ENCODE data around the gene MYL7. TPM values are rescaled to one million over a fixed set of nuclear protein-coding genes. Genes with fewer than 3 reads are reported as not detected.

Gene MYL7
- not detected for total RNA-seq

GRCh38 chr7:44141221-44141850 lies at the start of gene MYL7:
Gene MYL7, minus strand, starts transcription at chr7:44141332. Its CDS starts 27 bp downstream, at chr7:44141305.
- H3K4me3 ChIP-seq = no peak within 1 kb of the TSS
- H3K27ac ChIP-seq = no peak within 1 kb of the TSS
- TF ChIP-seq EP300 (IDR thresholded peaks at IDR 0.05) (no peak), POLR2A (IDR thresholded peaks at IDR 0.05) (no peak), CTCF (IDR thresholded peaks at IDR 0.05) (no peak)
- H3K4me1 ChIP-seq = peaks cover 0 to 18% (median 4%) of the 10 kb centered on the region in 4 donors
- no peaks in the 10 kb centered on the region for H3K27me3 ChIP-seq
- no peaks in the 10 kb centered on the region for H3K9me3 ChIP-seq
- no peaks in the 10 kb centered on the region for H3K36me3 ChIP-seq
- WGBS, 2 donors = 84% methylated on average over 5 to 6 of the region's 6 CpGs
- no peak for DNase-seq (ENCODE audit: low spot score in 2 of 2)

GRCh38 chr7:44189993-44190872 lies 49.1 kb upstream of the MYL7 start:
- no peak for DNase-seq (ENCODE audit: low spot score in 2 of 2)
- Histone ChIP-seq H3K4me3 (no peak overlapping the region), H3K4me1 (no peaks in the 10 kb centered on the region), H3K36me3 (no peaks in the 10 kb centered on the region), H3K9me3 (no peaks in the 10 kb centered on the region), H3K27ac (no peak overlapping the region), H3K27me3 (peaks cover 0 to 22% of the 10 kb centered on the region in 2 donors)
- WGBS, 2 donors = 70 to 79% methylated on average over 13 to 14 of the region's 14 CpGs
- no peak for TF ChIP-seq CTCF (IDR thresholded peaks at IDR 0.05)
- TF ChIP-seq POLR2A (IDR thresholded peaks at IDR 0.05) = no peak
- TF ChIP-seq EP300 (IDR thresholded peaks at IDR 0.05) = no peak

GRCh38 chr7:44189286-44189992 lies 48.3 kb upstream of the MYL7 start, which contains the start of gene GCK:
Gene GCK, minus strand, starts transcription at chr7:44189439. Its CDS starts 486 bp downstream, at chr7:44188953.
- no peak within 1 kb of the TSS for H3K4me3 ChIP-seq
- no peaks in the 10 kb centered on the region for H3K9me3 ChIP-seq
- no peaks in the 10 kb centered on the region for H3K36me3 ChIP-seq
- no peak within 1 kb of the TSS for H3K27ac ChIP-seq
- TF ChIP-seq POLR2A (IDR thresholded peaks at IDR 0.05) (no peak), CTCF (IDR thresholded peaks at IDR 0.05) (no peak)
- no peak for DNase-seq (ENCODE audit: low spot score in 2 of 2)
- WGBS, 2 donors = 57 to 73% methylated on average over 8 to 9 of the region's 11 CpGs
- H3K4me1 ChIP-seq = no peaks in the 10 kb centered on the region
- peaks cover 0 to 22% of the 10 kb centered on the region in 2 donors for H3K27me3 ChIP-seq

- WGBS, 2 donors = 75 to 84% methylated on average over 14 to 16 of the region's 16 CpGs
- Histone ChIP-seq H3K9me3 (no peaks in the 10 kb centered on the region), H3K36me3 (no peaks in the 10 kb centered on the region), H3K27me3 (peaks cover 0 to 22% of the 10 kb centered on the region in 2 donors), H3K4me1 (no peaks in the 10 kb centered on the region), H3K27ac (no peak overlapping the region), H3K4me3 (no peak overlapping the region)
- DNase-seq (ENCODE audit: low spot score in 2 of 2) = no peak
- TF ChIP-seq EP300 (IDR thresholded peaks at IDR 0.05) (no peak), CTCF (IDR thresholded peaks at IDR 0.05) (no peak), POLR2A (IDR thresholded peaks at IDR 0.05) (no peak)
Measured at GRCh38 chr7:44188480-44189225, 47.5 kb upstream of the MYL7 start.

Data from tibial nerve (tissue), 4 donors.